Astrocyte (in vitro differentiated cells and primary cell): ENCODE data around the gene FMNL1.

Source experiments
- CTCF ChIP-seq: IDR thresholded peaks from 2 replicates; pipeline ENCODE4 v1.5.1; 2011; ENCODE audit warnings: low read depth, mild to moderate bottlenecking, inconsistent platforms, low read length, moderate library complexity; ENCODE audit not compliant: insufficient read depth
- EZH2 ChIP-seq: IDR thresholded peaks from 2 replicates; pipeline ENCODE4 v1.6.1; 2012; ENCODE audit warnings: mild to moderate bottlenecking, low read length, inconsistent platforms; ENCODE audit not compliant: insufficient read depth

- TF ChIP-seq CTCF (no peak), EZH2 (peak; percentile 62)
Observed at GRCh38 chr17:45221081-45222013, at the start of gene FMNL1.
